NOMO-1 treated with DMSO at 0.1 percent for 48 hours (cell line): ENCODE results near the gene METAP1D.
A peak's percentile ranks its signal among the peaks of the same experiment; 100 is the strongest.
"Not testable (repeated sequence)": the region's sequence is repeated elsewhere in the genome, so short reads cannot be mapped to it uniquely, and the experiment has no call there.

ENCODE experiments used
- DNase-seq: peaks from one replicate; lab custom pipeline; 2025; ENCODE audit not compliant: unreplicated experiment; lab: John Stamatoyannopoulos, UW

Gene METAP1D

GRCh38 chr2:171999604-172000469 lies at the start of gene METAP1D:
METAP1D (plus strand) TSS chr2:171999953; CDS start chr2:171999970, 17 bp downstream.
- DNase-seq: peak; percentile 85

- no peak for DNase-seq
Measured at GRCh38 chr2:171952276-171952675, 47.5 kb upstream of the METAP1D start.

GRCh38 chr2:171952748-171953147 lies 47.0 kb upstream of the METAP1D start:
- no peak for DNase-seq

- DNase-seq: peak; percentile 90
Measured at GRCh38 chr2:171956135-171956825, 43.5 kb upstream of the METAP1D start.

- DNase-seq: peak; percentile 26
Measured at GRCh38 chr2:171957061-171957460, 42.7 kb upstream of the METAP1D start.

GRCh38 chr2:171958475-171958874 lies 41.3 kb upstream of the METAP1D start:
- peak; percentile 88 for DNase-seq

- DNase-seq: no peak
Measured at GRCh38 chr2:171959998-171960397, 39.8 kb upstream of the METAP1D start.

- no peak for DNase-seq
Measured at GRCh38 chr2:171960570-171960969, 39.2 kb upstream of the METAP1D start.

- DNase-seq: no peak
Measured at GRCh38 chr2:171963198-171963597, 36.6 kb upstream of the METAP1D start.

- no peak for DNase-seq
Measured at GRCh38 chr2:171964308-171964707, 35.4 kb upstream of the METAP1D start.

- DNase-seq: no peak
Measured at GRCh38 chr2:171965238-171965637, 34.5 kb upstream of the METAP1D start.

- no peak for DNase-seq
Measured at GRCh38 chr2:171965661-171966060, 34.1 kb upstream of the METAP1D start.

GRCh38 chr2:171966235-171966634 lies 33.5 kb upstream of the METAP1D start:
- DNase-seq: no peak

- no peak for DNase-seq
Measured at GRCh38 chr2:171966688-171967087, 33.1 kb upstream of the METAP1D start.

GRCh38 chr2:171968509-171968908 lies 31.2 kb upstream of the METAP1D start:
- DNase-seq: no peak

- DNase-seq: no peak
Measured at GRCh38 chr2:171972329-171972982, 27.3 kb upstream of the METAP1D start.

GRCh38 chr2:171979103-171979502 lies 20.6 kb upstream of the METAP1D start:
- no peak for DNase-seq

GRCh38 chr2:171983924-171984323 lies 15.8 kb upstream of the METAP1D start:
- not testable (repeated sequence) for DNase-seq

- no peak for DNase-seq
Measured at GRCh38 chr2:171985076-171985475, 14.7 kb upstream of the METAP1D start.

- no peak for DNase-seq
Measured at GRCh38 chr2:171986778-171987177, 13.0 kb upstream of the METAP1D start.

- DNase-seq: no peak
Measured at GRCh38 chr2:171991027-171991426, 8.7 kb upstream of the METAP1D start.

GRCh38 chr2:171995586-171995985 lies 4.2 kb upstream of the METAP1D start:
- DNase-seq: no peak
